Astrocyte (in vitro differentiated cells and primary cell): ENCODE results near the gene SRL. TPM values are rescaled to one million over a fixed set of nuclear protein-coding genes. Genes with fewer than 3 reads are reported as not detected.

Experiments used
- DNase-seq: peaks from one replicate; pipeline ENCODE4 v3.0.0-alpha.2; 2010; ENCODE audit warnings: low read depth
- FAIRE-seq: peaks from 2 replicates; lab custom pipeline; 2011; peaks lifted over from hg19 to GRCh38; lab: Jason Lieb, UNC
- H2AFZ ChIP-seq: 2 replicates; pipeline ENCODE4 v1.6.0; 2012; ENCODE audit warnings: low read depth, low read length, inconsistent platforms
- H3K27ac ChIP-seq: 2 replicates; pipeline ENCODE4 v1.5.1; 2011; ENCODE audit warnings: low read depth, low read length, inconsistent platforms
- H3K27me3 ChIP-seq: 2 replicates; pipeline ENCODE4 v1.6.0; 2011; ENCODE audit warnings: low read length, inconsistent platforms; ENCODE audit not compliant: insufficient read depth
- H3K36me3 ChIP-seq: 2 replicates; pipeline ENCODE4 v1.5.1; 2011; ENCODE audit warnings: low read length, inconsistent platforms; ENCODE audit not compliant: insufficient read depth
- H3K4me1 ChIP-seq: 2 replicates; pipeline ENCODE4 v1.5.1; 2011; ENCODE audit warnings: low read length, inconsistent platforms; ENCODE audit not compliant: insufficient read depth
- H3K4me2 ChIP-seq: 2 replicates; pipeline ENCODE4 v1.6.0; 2012; ENCODE audit warnings: low read length, inconsistent platforms
- H3K4me3 ChIP-seq: 2 replicates; pipeline ENCODE4 v1.5.1; 2011; ENCODE audit warnings: low read depth, mild to moderate bottlenecking, low read length, inconsistent platforms; ENCODE audit not compliant: insufficient read depth
- H3K79me2 ChIP-seq: 2 replicates; pipeline ENCODE4 v1.6.0; 2012; ENCODE audit warnings: mild to moderate bottlenecking, low read length, inconsistent platforms; ENCODE audit not compliant: insufficient read depth
- H3K9ac ChIP-seq: 2 replicates; pipeline ENCODE4 v1.6.0; 2012; ENCODE audit warnings: mild to moderate bottlenecking, low read length, inconsistent platforms
- H3K9me3 ChIP-seq: 2 replicates; pipeline ENCODE4 v1.5.1; 2012; ENCODE audit warnings: low read depth, mild to moderate bottlenecking, low read length, inconsistent platforms; ENCODE audit not compliant: insufficient read depth
- H4K20me1 ChIP-seq: 2 replicates; pipeline ENCODE4 v1.6.0; 2012; ENCODE audit warnings: low read length, inconsistent platforms; ENCODE audit not compliant: insufficient read depth
- H3K27ac Mint-ChIP-seq: one replicate; pipeline ENCODE4 v1.8.0; 2021; ENCODE audit warnings: mild to moderate bottlenecking, mixed read lengths; ENCODE audit not compliant: unreplicated experiment
- H3K27me3 Mint-ChIP-seq: one replicate; pipeline ENCODE4 v1.8.0; 2021; ENCODE audit warnings: low read depth, mixed read lengths; ENCODE audit not compliant: unreplicated experiment
- H3K36me3 Mint-ChIP-seq: one replicate; pipeline ENCODE4 v1.8.0; 2021; ENCODE audit warnings: low read depth, mixed read lengths; ENCODE audit not compliant: unreplicated experiment
- H3K4me1 Mint-ChIP-seq: one replicate; pipeline ENCODE4 v1.8.0; 2021; ENCODE audit warnings: low read depth, mixed read lengths; ENCODE audit not compliant: unreplicated experiment
- H3K4me3 Mint-ChIP-seq: one replicate; pipeline ENCODE4 v1.8.0; 2021; ENCODE audit warnings: mild to moderate bottlenecking, moderate library complexity, mixed read lengths; ENCODE audit not compliant: unreplicated experiment
- H3K9me3 Mint-ChIP-seq: one replicate; pipeline ENCODE4 v1.8.0; 2021; ENCODE audit warnings: mild to moderate bottlenecking, mixed read lengths; ENCODE audit not compliant: unreplicated experiment
- CTCF ChIP-seq: IDR thresholded peaks from 2 replicates; pipeline ENCODE4 v1.5.1; 2011; ENCODE audit warnings: low read depth, mild to moderate bottlenecking, inconsistent platforms, low read length, moderate library complexity; ENCODE audit not compliant: insufficient read depth
- EZH2 ChIP-seq: IDR thresholded peaks from 2 replicates; pipeline ENCODE4 v1.6.1; 2012; ENCODE audit warnings: mild to moderate bottlenecking, low read length, inconsistent platforms; ENCODE audit not compliant: insufficient read depth
- total RNA-seq: library from RNA; stranded (reverse); gene quantifications from 2 replicates; pipeline ENCODE4 v1.2.1, GENCODE V29; 2021

The SRL gene
- total RNA-seq, 1 donor from 2014 or later = not detected

- no peak overlapping the region for H3K27ac ChIP-seq
- no peak for TF ChIP-seq CTCF
- no peak for TF ChIP-seq EZH2
- Mint-ChIP-seq H3K4me3 (no peak overlapping the region), H3K4me1 (no peaks in the 10 kb centered on the region), H3K27ac (no peak overlapping the region), H3K9me3 (no peaks in the 10 kb centered on the region), H3K27me3 (peaks cover 5% of the 10 kb centered on the region), H3K36me3 (no peaks in the 10 kb centered on the region)
- H3K9ac ChIP-seq = no peak overlapping the region
- no peaks in the 10 kb centered on the region for H3K9me3 ChIP-seq
- H3K79me2 ChIP-seq = no peaks in the 10 kb centered on the region
- no peaks in the 10 kb centered on the region for H3K27me3 ChIP-seq
- H3K36me3 ChIP-seq = no peaks in the 10 kb centered on the region
- H3K4me1 ChIP-seq = no peaks in the 10 kb centered on the region
- FAIRE-seq (no peak), DNase-seq (no peak)
- H2AFZ ChIP-seq = no peak overlapping the region
- H4K20me1 ChIP-seq = no peaks in the 10 kb centered on the region
- H3K4me3 ChIP-seq = no peak overlapping the region
- no peak overlapping the region for H3K4me2 ChIP-seq
Measured at GRCh38 chr16:4249530-4250308, 7.8 kb upstream of the SRL start.

- no peaks in the 10 kb centered on the region for H4K20me1 ChIP-seq
- TF ChIP-seq EZH2 (no peak), CTCF (no peak)
- no peaks in the 10 kb centered on the region for H3K79me2 ChIP-seq
- no peak overlapping the region for H3K27ac Mint-ChIP-seq
- DNase-seq (no peak), FAIRE-seq (no peak)
- peaks cover 8% of the 10 kb centered on the region for H3K27me3 Mint-ChIP-seq
- H3K27me3 ChIP-seq = no peaks in the 10 kb centered on the region
- no peak overlapping the region for H3K9ac ChIP-seq
- H3K36me3 Mint-ChIP-seq = no peaks in the 10 kb centered on the region
- H3K9me3 ChIP-seq = no peaks in the 10 kb centered on the region
- H3K4me2 ChIP-seq = no peak overlapping the region
- no peak overlapping the region for H2AFZ ChIP-seq
- H3K4me1 Mint-ChIP-seq = no peaks in the 10 kb centered on the region
- no peaks in the 10 kb centered on the region for H3K36me3 ChIP-seq
- no peaks in the 10 kb centered on the region for H3K4me1 ChIP-seq
- no peak overlapping the region for H3K27ac ChIP-seq
- no peak overlapping the region for H3K4me3 ChIP-seq
- no peak overlapping the region for H3K4me3 Mint-ChIP-seq
- H3K9me3 Mint-ChIP-seq = peaks cover 2% of the 10 kb centered on the region
Measured at GRCh38 chr16:4247460-4247784, 5.5 kb upstream of the SRL start.

GRCh38 chr16:4246777-4247459 is 5.0 kb upstream of the SRL start:
- Histone ChIP-seq H2AFZ (no peak overlapping the region), H3K79me2 (no peaks in the 10 kb centered on the region), H3K9me3 (no peaks in the 10 kb centered on the region), H3K4me1 (no peaks in the 10 kb centered on the region), H4K20me1 (no peaks in the 10 kb centered on the region), H3K36me3 (no peaks in the 10 kb centered on the region), H3K27ac (no peak overlapping the region), H3K4me2 (no peak overlapping the region), H3K4me3 (no peak overlapping the region), H3K9ac (no peak overlapping the region), H3K27me3 (no peaks in the 10 kb centered on the region)
- TF ChIP-seq CTCF = no peak
- TF ChIP-seq EZH2 = no peak
- no peaks in the 10 kb centered on the region for H3K4me1 Mint-ChIP-seq
- no peak overlapping the region for H3K27ac Mint-ChIP-seq
- H3K4me3 Mint-ChIP-seq = no peak overlapping the region
- DNase-seq (no peak), FAIRE-seq (no peak)
- peaks cover 11% of the 10 kb centered on the region for H3K27me3 Mint-ChIP-seq
- peaks cover 2% of the 10 kb centered on the region for H3K9me3 Mint-ChIP-seq
- H3K36me3 Mint-ChIP-seq = no peaks in the 10 kb centered on the region
